Hippocampal formation (tissue), 2 donors: Measurements from ENCODE around the gene RPUSD1.

Experiments
- DNase-seq, 2 donors: peaks; one replicate each; lab custom pipeline; 2025; lab: John Stamatoyannopoulos, UW

RPUSD1 gene

GRCh38 chr16:799111-799947 lies 11.1 kb upstream of the RPUSD1 start:
- no peak for DNase-seq

- DNase-seq, result no peak
Observed at GRCh38 chr16:798666-799065, 10.5 kb upstream of the RPUSD1 start.

GRCh38 chr16:797686-798085 lies 9.5 kb upstream of the RPUSD1 start:
- DNase-seq, result no peak

- DNase-seq, result no peak
Observed at GRCh38 chr16:797120-797420, 8.9 kb upstream of the RPUSD1 start.

DNA sequence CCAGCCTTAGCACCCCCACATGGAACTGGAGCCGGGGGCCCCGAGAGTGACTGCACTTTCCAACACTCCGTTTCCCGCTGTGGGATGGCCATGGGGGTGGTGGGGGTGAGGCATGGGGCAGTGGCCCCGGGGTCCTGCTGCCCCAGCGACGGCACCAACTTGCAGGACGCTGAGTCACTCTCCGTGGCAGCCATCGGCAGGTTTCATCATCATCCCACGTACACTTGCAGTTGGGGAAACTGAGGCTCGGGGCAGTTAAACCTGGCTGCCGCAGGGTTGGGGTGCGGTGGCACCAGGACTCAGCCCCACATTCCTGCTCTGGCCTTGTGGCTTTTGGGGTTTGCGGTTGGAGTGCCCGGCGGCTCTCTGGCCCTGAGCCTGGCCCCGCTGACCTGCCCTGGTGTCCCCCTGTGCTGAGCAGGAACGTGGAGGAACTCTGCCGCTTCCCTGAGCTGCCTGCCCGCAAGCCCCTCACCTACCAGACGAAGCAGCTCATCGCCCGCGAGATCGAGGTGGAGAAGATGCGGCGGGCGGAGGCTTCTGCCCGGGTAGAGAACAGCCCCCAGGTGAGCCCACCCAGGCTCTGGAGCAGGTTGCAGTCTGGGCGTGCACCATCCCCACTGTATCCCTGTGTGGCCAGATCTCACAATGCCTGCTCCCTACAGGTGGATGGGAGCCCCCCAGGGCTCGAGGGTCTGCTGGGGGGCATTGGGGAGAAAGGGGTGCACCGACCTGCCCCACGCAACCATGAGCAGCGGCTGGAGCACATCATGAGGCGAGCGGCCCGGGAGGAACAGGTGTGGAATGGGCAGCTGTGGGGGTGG lies 8.3 kb upstream of the RPUSD1 start:
- no peak for DNase-seq

GRCh38 chr16:795580-796229 lies 7.5 kb upstream of the RPUSD1 start:
- DNase-seq, result no peak

DNA sequence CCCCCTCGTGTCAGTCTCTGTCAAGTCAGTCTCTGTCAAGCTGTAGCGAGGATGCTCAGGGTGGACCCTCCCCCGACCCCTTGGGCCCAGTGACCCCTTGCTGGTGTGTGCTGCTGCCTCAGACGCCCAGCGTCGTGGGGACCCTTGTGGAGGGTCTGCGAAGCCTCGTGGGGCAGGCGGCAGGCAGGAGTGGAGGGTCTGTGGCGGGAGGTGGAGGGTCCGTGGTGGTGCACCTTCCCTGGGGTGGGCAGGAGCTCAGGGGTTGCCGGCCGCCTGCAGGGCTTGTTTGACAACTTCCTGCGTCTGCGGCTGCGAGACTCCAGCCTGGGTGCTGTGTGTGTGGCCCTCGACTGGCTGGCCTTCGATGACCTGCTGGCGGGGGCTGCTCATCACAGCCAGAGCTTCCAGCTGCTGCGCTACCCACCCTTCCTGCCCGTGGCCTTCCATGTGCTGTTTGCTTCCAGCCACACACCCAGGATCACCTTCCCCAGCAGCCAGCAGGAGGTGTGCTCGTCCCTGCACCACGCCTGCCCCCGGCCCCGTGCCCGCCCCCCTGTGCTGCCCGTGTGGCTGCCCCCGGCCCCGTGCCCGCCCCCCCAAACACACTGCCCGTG lies 6.8 kb upstream of the RPUSD1 start:
- DNase-seq, result no peak

GRCh38 chr16:794091-794822 lies 6.1 kb upstream of the RPUSD1 start:
- no peak for DNase-seq

DNA sequence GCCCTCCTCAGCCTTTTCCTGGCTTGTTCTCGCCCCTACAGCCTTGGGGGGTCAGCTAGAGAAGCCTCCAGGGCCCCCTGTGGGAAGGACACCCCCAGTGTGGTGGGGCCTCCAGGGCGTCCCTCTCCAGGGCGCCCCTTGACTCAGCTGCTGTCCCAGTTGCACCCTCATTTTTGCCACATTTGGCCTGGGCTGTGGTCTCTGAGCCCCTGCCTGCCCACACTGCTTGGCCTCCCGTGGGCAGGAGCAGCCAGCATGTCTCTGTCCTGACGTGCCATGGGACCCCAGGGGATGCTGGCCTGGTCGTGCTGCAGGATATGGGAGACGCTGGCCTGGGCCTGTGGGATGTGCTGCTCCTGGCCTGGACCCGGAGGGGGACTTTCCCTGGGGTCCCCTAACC lies 5.2 kb upstream of the RPUSD1 start:
- DNase-seq, result no peak

- no peak for DNase-seq
Observed at GRCh38 chr16:792221-792995, 4.2 kb upstream of the RPUSD1 start.

DNA sequence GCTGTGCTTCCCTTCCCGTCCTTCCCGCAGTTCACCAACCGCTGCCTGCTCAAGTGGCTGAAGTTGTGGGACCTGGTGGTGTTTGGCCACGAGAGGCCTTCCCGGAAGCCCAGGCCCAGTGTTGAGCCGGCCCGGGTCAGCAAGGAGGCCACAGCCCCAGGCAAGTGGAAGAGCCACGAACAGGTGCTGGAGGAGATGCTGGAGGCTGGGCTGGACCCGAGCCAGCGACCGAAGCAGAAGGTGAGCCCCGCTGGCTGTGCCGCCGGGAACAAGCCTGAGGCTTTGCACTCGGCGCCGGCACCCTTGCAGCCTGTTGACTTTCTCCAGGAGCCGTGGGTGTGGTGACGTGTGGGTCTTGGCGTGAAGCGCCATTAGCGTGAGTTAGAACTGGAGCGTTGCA lies 3.0 kb upstream of the RPUSD1 start:
- no peak for DNase-seq

- no peak for DNase-seq
Observed at GRCh38 chr16:790086-790485, 1.9 kb upstream of the RPUSD1 start.

DNA sequence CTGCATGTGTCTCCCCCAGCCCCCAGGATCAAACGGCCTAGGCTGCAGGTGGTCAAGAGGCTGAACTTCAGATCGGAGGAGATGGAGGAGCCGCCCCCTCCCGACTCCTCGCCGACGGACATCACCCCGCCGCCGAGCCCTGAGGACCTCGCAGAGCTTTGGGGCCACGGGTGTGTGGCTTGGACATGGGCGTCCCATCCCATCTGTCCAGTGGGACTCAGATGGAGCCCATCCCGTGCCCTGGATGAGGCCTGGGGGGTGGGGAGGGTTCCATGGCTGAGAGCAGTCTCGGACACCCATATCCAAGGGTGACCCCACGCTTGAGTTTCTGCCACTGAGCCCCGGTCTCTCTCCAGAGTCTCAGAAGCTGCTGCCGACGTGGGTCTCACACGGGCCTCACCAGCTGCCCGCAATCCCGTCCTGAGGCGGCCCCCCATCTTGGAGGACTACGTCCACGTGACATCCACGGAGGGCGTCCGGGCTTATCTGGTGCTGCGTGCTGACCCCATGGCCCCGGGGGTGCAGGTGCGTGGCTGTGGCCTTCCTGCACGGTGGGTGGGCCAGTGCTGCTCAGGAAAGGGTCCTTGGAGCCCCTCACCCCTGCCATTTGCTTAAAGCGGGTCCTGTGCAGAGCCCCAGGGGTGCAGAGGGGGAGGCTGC lies 1.1 kb upstream of the RPUSD1 start:
- DNase-seq, result no peak

- DNase-seq, result peak; percentile 85 to 88
Observed at GRCh38 chr16:788399-789126, 382 bp upstream of the RPUSD1 start, which contains the start of gene CHTF18. Gene CHTF18, plus strand, starts transcription at chr16:788620. Its CDS starts 65 bp downstream, at chr16:788685.

DNA sequence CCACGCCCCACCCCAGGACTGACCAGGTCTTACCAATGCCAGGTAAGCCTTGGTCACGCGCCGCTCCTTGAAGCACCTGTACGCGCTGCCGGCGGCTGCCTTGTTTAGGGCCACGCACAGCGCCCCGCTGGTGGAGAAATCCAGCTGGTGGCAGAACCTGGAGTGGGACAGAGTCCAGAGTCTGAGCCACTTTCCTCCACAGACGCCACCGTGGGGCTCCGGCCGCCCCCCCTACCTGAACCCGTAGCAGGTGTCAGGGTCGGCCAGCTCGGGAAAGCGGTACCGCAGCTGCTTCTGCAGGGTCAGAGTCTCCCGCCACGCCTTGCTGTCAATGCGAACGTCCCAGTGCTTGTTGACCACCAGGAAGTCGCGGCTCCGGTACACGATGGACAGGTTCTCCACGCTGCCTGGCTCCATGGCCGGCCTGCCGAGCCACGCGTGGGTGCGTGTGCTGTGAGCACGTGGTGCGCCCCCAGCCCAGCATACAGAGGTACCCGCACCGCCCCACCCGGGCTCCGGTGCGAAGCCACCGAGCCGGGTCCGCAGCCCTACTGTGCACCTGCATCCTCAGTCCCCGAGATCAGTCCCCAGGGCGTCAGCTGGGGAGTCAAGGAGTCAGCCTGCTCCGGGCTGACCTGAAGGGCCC lies 737 bp downstream of the RPUSD1 start:
- no peak for DNase-seq

DNA sequence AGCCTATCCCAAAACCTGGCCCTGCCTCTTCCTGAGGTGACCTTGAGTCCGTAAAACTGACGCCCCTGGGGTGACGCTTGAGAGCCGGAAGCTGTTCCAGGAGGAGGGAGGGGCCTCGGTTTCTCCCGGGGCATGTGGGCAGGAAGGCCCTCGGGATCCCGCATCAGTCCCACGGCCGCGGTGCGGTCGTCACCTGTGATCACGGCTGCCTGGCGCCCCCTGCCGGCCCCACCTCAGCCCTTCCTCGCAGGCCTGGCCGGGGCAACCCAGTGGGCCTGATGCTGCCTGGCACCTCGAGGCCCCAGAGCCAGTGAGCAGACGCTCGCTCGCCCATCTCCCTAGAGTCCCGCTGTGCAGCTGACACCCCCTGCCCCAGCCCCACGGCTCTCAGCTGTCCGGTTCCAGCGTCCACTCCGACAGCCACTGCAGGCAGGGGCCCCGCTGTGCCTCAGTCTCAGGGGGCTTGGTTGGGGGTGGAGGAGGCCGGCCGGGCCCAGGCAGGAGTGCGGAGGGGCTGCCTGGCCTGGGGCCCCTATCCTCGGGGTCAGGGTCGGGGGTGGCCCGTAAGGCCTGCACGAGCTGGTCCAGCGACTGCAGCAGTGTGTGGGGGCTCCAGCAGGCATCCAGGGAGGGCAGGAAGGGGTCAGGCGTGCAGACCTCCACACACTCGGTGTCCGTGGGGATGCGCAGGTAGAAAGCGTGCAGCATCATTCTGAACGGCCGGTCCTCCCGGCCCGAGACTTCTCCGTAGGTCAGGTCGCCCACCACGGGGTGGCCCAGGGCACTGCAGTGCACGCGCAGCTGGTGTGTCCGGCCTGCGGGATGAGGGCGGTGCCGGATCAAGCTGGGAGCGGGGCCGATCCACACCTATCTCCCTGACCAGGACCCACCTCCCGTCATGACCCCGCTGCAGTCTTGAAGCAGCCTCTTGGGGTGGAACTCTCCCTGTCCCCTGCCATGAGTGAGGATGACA lies 2.3 kb downstream of the RPUSD1 start:
- DNase-seq, result peak in 1 of 2 donors; percentile 25

DNA sequence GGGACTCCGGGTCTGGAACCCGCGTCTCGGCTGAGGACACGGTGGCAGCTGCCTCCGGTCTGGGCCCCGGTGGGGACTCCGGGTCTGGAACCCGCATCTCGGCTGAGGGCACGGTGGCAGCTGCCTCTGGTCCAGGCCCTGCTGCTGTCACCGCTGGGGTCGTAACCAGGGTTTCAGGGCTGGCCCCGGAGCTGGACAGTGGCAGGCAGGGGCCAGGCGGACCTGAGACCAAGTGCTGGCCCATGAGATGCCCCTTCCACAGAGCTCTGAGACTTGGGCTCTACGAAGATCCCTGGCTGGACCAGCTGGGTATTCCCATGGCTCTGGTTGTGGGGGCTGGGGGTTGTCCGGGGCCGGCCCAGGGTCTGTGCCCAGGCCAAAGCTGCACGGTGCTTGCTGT lies 3.8 kb downstream of the RPUSD1 start:
- no peak for DNase-seq
